Naive B cell (primary cell): ENCODE measurements around the gene TBC1D3B. TPM values are rescaled to one million over a fixed set of nuclear protein-coding genes. Genes with fewer than 3 reads are reported as not detected.
A peak's percentile ranks its signal among the peaks of the same experiment; 100 is the strongest.

Experiments
- ATAC-seq, 2 donors: fragments of 150-1000 bp; cut with Tn5 transposase; 2 replicates each; pipeline ENCODE4 v1.10.0; 2021; ENCODE audit warnings: low read depth in 2 of 2, mild to moderate bottlenecking in 2 of 2, moderate library complexity in 2 of 2
- DNase-seq: peaks from one replicate; pipeline ENCODE4 v3.0.0; 2022
- H3K27ac Mint-ChIP-seq, 6 donors: one replicate each; pipeline ENCODE4 v1.8.0; 2020 to 2022; ENCODE audit warnings: mild to moderate bottlenecking in 6 of 6, mixed read lengths in 6 of 6, moderate library complexity in 5 of 6, inconsistent platforms in 2 of 6
- H3K27me3 Mint-ChIP-seq, 3 donors: one replicate each; pipeline ENCODE4 v1.8.0; 2021 to 2022; ENCODE audit warnings: mixed read lengths in 3 of 3, mild to moderate bottlenecking in 1 of 3
- H3K36me3 Mint-ChIP-seq, 2 donors: one replicate each; pipeline ENCODE4 v1.8.0; 2020 to 2022; ENCODE audit warnings: mixed read lengths in 2 of 2, inconsistent platforms in 1 of 2, mild to moderate bottlenecking in 1 of 2
- H3K4me1 Mint-ChIP-seq, 3 donors: one replicate each; pipeline ENCODE4 v1.8.0; 2020 to 2022; ENCODE audit warnings: mixed read lengths in 3 of 3, inconsistent platforms in 1 of 3, mild to moderate bottlenecking in 1 of 3, moderate library complexity in 1 of 3
- H3K4me3 Mint-ChIP-seq, 8 donors: one replicate each; pipeline ENCODE4 v1.8.0; 2020 to 2022; ENCODE audit warnings: mild to moderate bottlenecking in 8 of 8, mixed read lengths in 8 of 8, moderate library complexity in 8 of 8, inconsistent platforms in 2 of 8
- H3K9me3 Mint-ChIP-seq, 7 donors: one replicate each; pipeline ENCODE4 v1.8.0; 2020 to 2022; ENCODE audit warnings: mixed read lengths in 7 of 7, mild to moderate bottlenecking in 5 of 7, inconsistent platforms in 2 of 7, moderate library complexity in 1 of 7
- polyA plus RNA-seq, 6 donors: library from polyadenylated mRNA; unstranded; fragments of 300-500 nt; fragmentation: Illumina TruSeq; gene quantifications; one replicate each; pipeline ENCODE4 v1.2.3, GENCODE V29; 2021; ENCODE audit warnings: low read depth in 6 of 6

The TBC1D3B gene
- polyA plus RNA-seq, 6 donors from 2014 or later: 0.73 TPM; not detected in 5

GRCh38 chr17:36144981-36145729 is 31.3 kb downstream of the TBC1D3B start:
- no peak overlapping the region for H3K4me3 Mint-ChIP-seq
- peaks cover 29 to 57% (median 40%) of the 10 kb centered on the region in 3 donors for H3K4me1 Mint-ChIP-seq

GRCh38 chr17:36144014-36144413 is 32.4 kb downstream of the TBC1D3B start:
- Mint-ChIP-seq H3K4me1 (peaks cover 24 to 50% (median 33%) of the 10 kb centered on the region in 3 donors), H3K4me3 (no peak overlapping the region), H3K9me3 (peaks cover 0 to 2% (median 0%) of the 10 kb centered on the region in 7 donors), H3K36me3 (no peaks in the 10 kb centered on the region), H3K27ac (peak overlapping the region in 2 of 6 donors; percentile 16 to 88), H3K27me3 (no peaks in the 10 kb centered on the region)
- ATAC-seq: no peak
- no peak for DNase-seq

More at GRCh38 chr17:36144981-36145729, 31.3 kb downstream of the TBC1D3B start:
- Mint-ChIP-seq H3K9me3 (peaks cover 0 to 2% (median 0%) of the 10 kb centered on the region in 7 donors), H3K36me3 (no peaks in the 10 kb centered on the region), H3K27ac (peak overlapping the region in 1 of 6 donors; percentile 24), H3K27me3 (peaks cover 0 to 5% (median 0%) of the 10 kb centered on the region in 3 donors)
- DNase-seq (no peak), ATAC-seq (no peak)

GRCh38 chr17:36142806-36143205 is 33.6 kb downstream of the TBC1D3B start:
- H3K4me3 Mint-ChIP-seq: no peak overlapping the region
- H3K36me3 Mint-ChIP-seq: peaks cover 5 to 6% of the 10 kb centered on the region in 2 donors
- DNase-seq (no peak), ATAC-seq (no peak)
- no peak overlapping the region for H3K27ac Mint-ChIP-seq
- H3K4me1 Mint-ChIP-seq: peaks cover 25 to 49% (median 29%) of the 10 kb centered on the region in 3 donors
- peaks cover 0 to 5% (median 5%) of the 10 kb centered on the region in 7 donors for H3K9me3 Mint-ChIP-seq
- no peaks in the 10 kb centered on the region for H3K27me3 Mint-ChIP-seq

GRCh38 chr17:36142235-36142634 is 34.2 kb downstream of the TBC1D3B start:
- no peaks in the 10 kb centered on the region for H3K27me3 Mint-ChIP-seq
- no peak overlapping the region for H3K4me3 Mint-ChIP-seq
- peaks cover 25 to 51% (median 29%) of the 10 kb centered on the region in 3 donors for H3K4me1 Mint-ChIP-seq
- no peak for DNase-seq
- no peak overlapping the region for H3K27ac Mint-ChIP-seq
- no peak for ATAC-seq
- peaks cover 0 to 7% (median 5%) of the 10 kb centered on the region in 7 donors for H3K9me3 Mint-ChIP-seq
- peaks cover 6 to 8% of the 10 kb centered on the region in 2 donors for H3K36me3 Mint-ChIP-seq

GRCh38 chr17:36136439-36136838 is 40.0 kb downstream of the TBC1D3B start:
- Mint-ChIP-seq H3K27me3 (no peaks in the 10 kb centered on the region), H3K36me3 (peaks cover 6 to 8% of the 10 kb centered on the region in 2 donors), H3K9me3 (peaks cover 0 to 7% (median 5%) of the 10 kb centered on the region in 7 donors), H3K27ac (peak overlapping the region in 2 of 6 donors; percentile 45 to 83), H3K4me3 (peak overlapping the region in 4 of 8 donors; percentile 9 to 67 (median 52)), H3K4me1 (peaks cover 60 to 72% (median 68%) of the 10 kb centered on the region in 3 donors)
- DNase-seq: no peak
- no peak for ATAC-seq

GRCh38 chr17:36136036-36136435 is 40.4 kb downstream of the TBC1D3B start:
- DNase-seq (peak; percentile 25), ATAC-seq (peak; percentile 47 to 49)
- Mint-ChIP-seq H3K36me3 (peaks cover 6 to 8% of the 10 kb centered on the region in 2 donors), H3K27ac (peak overlapping the region in 3 of 6 donors; percentile 3 to 77 (median 45)), H3K4me1 (peaks cover 63 to 71% (median 66%) of the 10 kb centered on the region in 3 donors), H3K9me3 (peaks cover 0 to 7% (median 5%) of the 10 kb centered on the region in 7 donors), H3K27me3 (no peaks in the 10 kb centered on the region), H3K4me3 (peak overlapping the region in 6 of 8 donors; percentile 9 to 75 (median 52))

GRCh38 chr17:36135465-36135864 is 41.0 kb downstream of the TBC1D3B start:
- Mint-ChIP-seq H3K9me3 (peaks cover 0 to 7% (median 5%) of the 10 kb centered on the region in 7 donors), H3K36me3 (peaks cover 6 to 8% of the 10 kb centered on the region in 2 donors), H3K4me3 (peak overlapping the region in 7 of 8 donors; percentile 6 to 75 (median 51)), H3K27me3 (no peaks in the 10 kb centered on the region), H3K27ac (peak overlapping the region in 5 of 6 donors; percentile 34 to 77 (median 51)), H3K4me1 (peaks cover 66 to 76% (median 68%) of the 10 kb centered on the region in 3 donors)
- no peak for DNase-seq
- peak in 1 of 2 donors; percentile 20 for ATAC-seq

GRCh38 chr17:36133602-36134236 is 42.7 kb downstream of the TBC1D3B start:
- DNase-seq: no peak
- H3K9me3 Mint-ChIP-seq: peaks cover 0 to 7% (median 5%) of the 10 kb centered on the region in 7 donors
- H3K36me3 Mint-ChIP-seq: peaks cover 6 to 8% of the 10 kb centered on the region in 2 donors
- H3K27ac Mint-ChIP-seq: peak overlapping the region in 4 of 6 donors; percentile 19 to 96 (median 52)
- H3K4me3 Mint-ChIP-seq: peak overlapping the region in 3 of 8 donors; percentile 6 to 86 (median 76)
- H3K27me3 Mint-ChIP-seq: no peaks in the 10 kb centered on the region
- ATAC-seq: no peak
- peaks cover 83 to 94% (median 86%) of the 10 kb centered on the region in 3 donors for H3K4me1 Mint-ChIP-seq

GRCh38 chr17:36132421-36132831 is 44.0 kb downstream of the TBC1D3B start:
- Mint-ChIP-seq H3K4me1 (peaks cover 85 to 97% (median 93%) of the 10 kb centered on the region in 3 donors), H3K36me3 (no peaks in the 10 kb centered on the region), H3K9me3 (peaks cover 0 to 5% (median under 1%) of the 10 kb centered on the region in 7 donors), H3K27me3 (no peaks in the 10 kb centered on the region), H3K4me3 (peak overlapping the region; percentile 15 to 82 (median 62)), H3K27ac (peak overlapping the region in 5 of 6 donors; percentile 72 to 96 (median 83))
- ATAC-seq (peak; percentile 82 to 83), DNase-seq (peak; percentile 59)

GRCh38 chr17:36131931-36132330 is 44.5 kb downstream of the TBC1D3B start:
- DNase-seq (no peak), ATAC-seq (no peak)
- H3K27me3 Mint-ChIP-seq: no peaks in the 10 kb centered on the region
- peaks cover 2 to 4% of the 10 kb centered on the region in 2 donors for H3K36me3 Mint-ChIP-seq
- H3K4me3 Mint-ChIP-seq: peak overlapping the region in 5 of 8 donors; percentile 15 to 76 (median 56)
- peaks cover 85 to 97% (median 93%) of the 10 kb centered on the region in 3 donors for H3K4me1 Mint-ChIP-seq
- peak overlapping the region in 5 of 6 donors; percentile 76 to 96 (median 92) for H3K27ac Mint-ChIP-seq
- peaks cover 0 to 10% (median 5%) of the 10 kb centered on the region in 7 donors for H3K9me3 Mint-ChIP-seq

- Mint-ChIP-seq H3K27me3 (no peaks in the 10 kb centered on the region), H3K9me3 (peaks cover 0 to 15% (median 10%) of the 10 kb centered on the region in 7 donors), H3K36me3 (peaks cover 3 to 9% of the 10 kb centered on the region in 2 donors), H3K4me3 (peak overlapping the region in 6 of 8 donors; percentile 7 to 76 (median 52)), H3K27ac (peak overlapping the region in 5 of 6 donors; percentile 31 to 92 (median 72)), H3K4me1 (peaks cover 86 to 97% (median 93%) of the 10 kb centered on the region in 3 donors)
- DNase-seq (no peak), ATAC-seq (no peak)
Observed at GRCh38 chr17:36131421-36131820, 45.0 kb downstream of the TBC1D3B start.

GRCh38 chr17:36130346-36130745 is 46.1 kb downstream of the TBC1D3B start:
- Mint-ChIP-seq H3K4me1 (peaks cover 84 to 95% (median 92%) of the 10 kb centered on the region in 3 donors), H3K36me3 (peaks cover 11 to 19% of the 10 kb centered on the region in 2 donors), H3K27ac (peak overlapping the region in 4 of 6 donors; percentile 30 to 71 (median 48)), H3K27me3 (no peaks in the 10 kb centered on the region), H3K4me3 (peak overlapping the region in 4 of 8 donors; percentile 21 to 44 (median 27)), H3K9me3 (peaks cover 4 to 25% (median 20%) of the 10 kb centered on the region in 7 donors)
- no peak for DNase-seq
- ATAC-seq: no peak

- H3K9me3 Mint-ChIP-seq: peaks cover 4 to 29% (median 23%) of the 10 kb centered on the region in 7 donors
- peak overlapping the region in 1 of 6 donors; percentile 86 for H3K27ac Mint-ChIP-seq
Observed at GRCh38 chr17:36129616-36130015, 46.8 kb downstream of the TBC1D3B start.

More at GRCh38 chr17:36129616-36130015, 46.8 kb downstream of the TBC1D3B start:
- no peak for DNase-seq
- Mint-ChIP-seq H3K4me3 (peak overlapping the region in 5 of 8 donors; percentile 54 to 85 (median 72)), H3K36me3 (peaks cover 11 to 20% of the 10 kb centered on the region in 2 donors), H3K4me1 (peaks cover 78 to 89% (median 88%) of the 10 kb centered on the region in 3 donors), H3K27me3 (no peaks in the 10 kb centered on the region)
- ATAC-seq: no peak
